Measurements from ENCODE around the gene GSK3B.

GRCh38 chr3:119800844-119801243 lies 293.4 kb downstream of the GSK3B start:
- TF ChIP-seq CTCF (IDR thresholded peaks at IDR 0.05) (no peak), EP300 (IDR thresholded peaks at IDR 0.05) (no peak), POLR2A (IDR thresholded peaks at IDR 0.05) (no peak), POLR2AphosphoS5 (IDR thresholded peaks at IDR 0.05) (no peak)

Data from stomach (tissue), 4 donors.